Progenitor cell of endocrine pancreas (in vitro differentiated cells): ENCODE results near the gene AHCTF1. TPM values are rescaled to one million over a fixed set of nuclear protein-coding genes. Genes with fewer than 3 reads are reported as not detected.

ENCODE experiments used
- DNase-seq: peaks from one replicate; pipeline ENCODE4 v3.0.0; 2021; ENCODE audit warnings: low spot score; ENCODE audit not compliant: unreplicated experiment
- H3K27ac Mint-ChIP-seq: 2 replicates; pipeline ENCODE4 v1.8.0; 2021; ENCODE audit warnings: mild to moderate bottlenecking, moderate library complexity, mixed read lengths
- H3K27me3 Mint-ChIP-seq: 2 replicates; pipeline ENCODE4 v1.8.0; 2021; ENCODE audit warnings: mixed read lengths
- H3K36me3 Mint-ChIP-seq: 2 replicates; pipeline ENCODE4 v1.8.0; 2022; ENCODE audit warnings: mixed read lengths; ENCODE audit not compliant: insufficient read depth
- H3K4me1 Mint-ChIP-seq: 2 replicates; pipeline ENCODE4 v1.8.0; 2021; ENCODE audit warnings: low read depth, mixed read lengths
- H3K4me3 Mint-ChIP-seq: 2 replicates; pipeline ENCODE4 v1.8.0; 2021; ENCODE audit warnings: low read depth, mild to moderate bottlenecking, moderate library complexity, mixed read lengths
- H3K9me3 Mint-ChIP-seq: 2 replicates; pipeline ENCODE4 v1.8.0; 2021; ENCODE audit warnings: low read depth, mixed read lengths
- total RNA-seq: library from RNA; stranded (reverse); gene quantifications from 2 replicates; pipeline ENCODE4 v1.2.1, GENCODE V29; 2021
- TF ChIP-seq, protein P1 (sequence below): fragments of 200-600 bp; sonication (generic); IDR thresholded peaks from one replicate; pipeline ENCODE4 v1.5.0; 2021; ENCODE audit warnings: antibody characterized with exemption, mild to moderate bottlenecking; ENCODE audit not compliant: unreplicated experiment

AHCTF1 gene
- total RNA-seq, 1 donor from 2014 or later, result 42.8 TPM

DNA sequence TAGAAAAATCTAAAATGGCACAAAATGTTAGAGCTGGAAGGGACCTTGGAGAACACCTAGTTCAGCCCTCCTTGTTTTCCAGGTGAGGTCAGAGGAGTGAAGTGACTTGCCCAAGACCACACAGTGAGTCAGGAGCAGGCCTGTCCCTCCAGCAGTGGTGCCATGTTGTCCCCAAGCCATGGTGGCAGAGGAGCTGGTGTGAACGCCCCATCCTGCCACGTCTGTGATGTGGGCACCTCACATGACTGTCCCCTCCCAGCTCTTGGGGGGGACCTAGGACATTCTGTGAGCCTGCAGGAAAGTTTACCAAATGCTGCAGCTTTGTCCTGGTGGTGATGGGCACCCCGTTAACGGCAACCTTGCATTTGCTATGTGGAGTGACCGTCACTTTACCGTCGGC is 141.4 kb downstream of the AHCTF1 start:
- Mint-ChIP-seq H3K4me3 (no peak overlapping the region), H3K4me1 (peaks cover 10% of the 10 kb centered on the region), H3K27ac (no peak overlapping the region), H3K36me3 (peaks cover 5% of the 10 kb centered on the region), H3K27me3 (peaks cover 4% of the 10 kb centered on the region), H3K9me3 (no peaks in the 10 kb centered on the region)
- DNase-seq, result no peak
- TF ChIP-seq, protein P1, sequence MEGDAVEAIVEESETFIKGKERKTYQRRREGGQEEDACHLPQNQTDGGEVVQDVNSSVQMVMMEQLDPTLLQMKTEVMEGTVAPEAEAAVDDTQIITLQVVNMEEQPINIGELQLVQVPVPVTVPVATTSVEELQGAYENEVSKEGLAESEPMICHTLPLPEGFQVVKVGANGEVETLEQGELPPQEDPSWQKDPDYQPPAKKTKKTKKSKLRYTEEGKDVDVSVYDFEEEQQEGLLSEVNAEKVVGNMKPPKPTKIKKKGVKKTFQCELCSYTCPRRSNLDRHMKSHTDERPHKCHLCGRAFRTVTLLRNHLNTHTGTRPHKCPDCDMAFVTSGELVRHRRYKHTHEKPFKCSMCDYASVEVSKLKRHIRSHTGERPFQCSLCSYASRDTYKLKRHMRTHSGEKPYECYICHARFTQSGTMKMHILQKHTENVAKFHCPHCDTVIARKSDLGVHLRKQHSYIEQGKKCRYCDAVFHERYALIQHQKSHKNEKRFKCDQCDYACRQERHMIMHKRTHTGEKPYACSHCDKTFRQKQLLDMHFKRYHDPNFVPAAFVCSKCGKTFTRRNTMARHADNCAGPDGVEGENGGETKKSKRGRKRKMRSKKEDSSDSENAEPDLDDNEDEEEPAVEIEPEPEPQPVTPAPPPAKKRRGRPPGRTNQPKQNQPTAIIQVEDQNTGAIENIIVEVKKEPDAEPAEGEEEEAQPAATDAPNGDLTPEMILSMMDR, result no peak

DNA sequence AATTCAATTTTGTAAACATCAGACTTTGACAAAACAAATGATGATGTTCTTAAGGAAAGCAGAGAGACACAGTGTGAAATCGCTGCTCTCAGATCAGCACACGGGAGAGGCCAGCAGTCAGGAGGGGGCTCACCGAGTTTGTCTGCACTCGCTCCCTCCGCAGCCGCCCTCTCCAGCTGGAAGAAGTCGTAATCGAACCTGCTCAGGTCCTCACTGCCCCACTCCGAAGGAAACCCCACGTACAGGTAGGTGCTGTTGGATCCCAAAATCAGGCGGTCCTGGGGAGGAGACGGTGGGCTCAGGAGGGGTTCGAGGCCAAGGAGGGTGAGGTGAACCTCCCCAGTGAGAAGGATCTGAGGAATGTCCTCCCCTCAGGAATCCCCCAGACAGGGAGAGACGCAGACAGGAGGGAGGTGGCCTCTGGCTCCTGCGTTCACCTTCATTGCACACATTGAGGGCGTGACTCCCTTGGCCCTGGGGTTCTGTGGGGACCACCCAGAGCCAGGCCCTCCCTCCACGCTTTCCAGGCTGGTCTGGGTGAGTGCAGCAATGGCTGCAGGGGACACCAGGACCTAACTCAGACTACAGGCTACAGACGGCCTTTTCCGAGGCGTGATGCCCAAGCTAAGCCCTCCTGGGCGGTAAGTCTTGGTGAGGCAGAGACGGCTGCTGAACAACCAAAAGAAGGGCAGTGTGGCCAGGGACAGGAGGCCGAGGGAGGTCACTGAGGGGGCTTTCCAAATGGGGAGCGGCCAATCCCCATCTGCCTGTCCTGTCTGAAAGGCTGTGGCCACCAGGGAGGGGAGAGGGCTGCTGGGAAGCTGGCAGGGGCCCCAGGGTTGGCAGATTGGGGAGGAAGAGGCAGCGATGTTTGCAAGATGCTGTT is 142.1 kb downstream of the AHCTF1 start:
- Mint-ChIP-seq H3K36me3 (peaks cover 6% of the 10 kb centered on the region), H3K4me1 (peaks cover 10% of the 10 kb centered on the region), H3K9me3 (no peaks in the 10 kb centered on the region), H3K4me3 (no peak overlapping the region), H3K27ac (peak overlapping the region; percentile 16), H3K27me3 (peaks cover 3% of the 10 kb centered on the region)
- no peak for DNase-seq
- TF ChIP-seq, protein P1, result no peak

Other genes starting within 250 kb of the AHCTF1 start
- 41.3 and 43.3 TPM in 2 replicates for gene SCCPDH, start 207.5 kb downstream of the AHCTF1 start, total RNA-seq
- 14.2 and 15.1 TPM in 2 replicates for gene ZNF695, start 76.1 kb upstream of the AHCTF1 start, total RNA-seq
- gene ZNF670, start 146.9 kb upstream of the AHCTF1 start, total RNA-seq, result 13.0 and 13.7 TPM in 2 replicates
- gene ZNF669, start 172.4 kb upstream of the AHCTF1 start, total RNA-seq, result 19.7 and 21.8 TPM in 2 replicates
- gene ZNF124, start 240.1 kb upstream of the AHCTF1 start, total RNA-seq, result 233 and 273 TPM in 2 replicates